A549 treated with ZK216348 at 1 μM for 4 hours (cell line): ENCODE results near the gene AP5B1. TPM values are rescaled to one million over a fixed set of nuclear protein-coding genes. Genes with fewer than 3 reads are reported as not detected.

Experiments used
- total RNA-seq: library from RNA; stranded (reverse); fragments of 200-300 nt; extraction: Qiagen RNA extraction; gene quantifications from 5 replicates; pipeline ENCODE4 v1.2.3, GENCODE V29; 2022; ENCODE audit warnings: low read depth

AP5B1 gene, protein sequence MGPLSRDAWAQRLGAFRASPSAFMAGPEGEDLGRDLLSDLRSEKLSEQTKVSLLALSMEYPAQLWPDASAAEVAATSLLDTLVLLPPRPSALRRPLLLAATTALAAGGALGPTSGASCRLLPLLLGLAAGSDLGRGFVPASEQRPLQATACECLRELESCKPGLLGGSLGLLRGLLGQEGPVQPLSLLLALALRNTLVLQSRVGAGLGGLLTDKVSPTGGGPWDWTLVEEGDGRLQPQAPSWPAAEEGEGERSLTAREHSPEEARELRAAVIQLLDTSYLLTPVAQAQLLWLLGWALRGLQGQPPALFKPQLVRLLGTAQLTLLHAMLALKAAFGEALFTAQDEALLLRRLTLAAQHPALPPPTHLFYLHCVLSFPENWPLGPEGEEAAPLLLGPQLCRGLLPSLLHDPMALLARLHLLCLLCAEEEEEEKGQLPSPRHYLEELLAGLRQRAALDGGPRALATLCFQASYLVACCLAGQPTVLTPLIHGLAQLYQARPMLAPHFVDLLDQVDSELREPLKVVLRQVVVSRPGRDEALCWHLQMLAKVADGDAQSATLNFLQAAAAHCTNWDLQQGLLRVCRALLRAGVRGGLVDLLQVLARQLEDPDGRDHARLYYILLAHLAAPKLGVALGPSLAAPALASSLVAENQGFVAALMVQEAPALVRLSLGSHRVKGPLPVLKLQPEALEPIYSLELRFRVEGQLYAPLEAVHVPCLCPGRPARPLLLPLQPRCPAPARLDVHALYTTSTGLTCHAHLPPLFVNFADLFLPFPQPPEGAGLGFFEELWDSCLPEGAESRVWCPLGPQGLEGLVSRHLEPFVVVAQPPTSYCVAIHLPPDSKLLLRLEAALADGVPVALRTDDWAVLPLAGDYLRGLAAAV
- 6.0 to 13.9 TPM (median 11.2 TPM) in 5 replicates for total RNA-seq

DNA sequence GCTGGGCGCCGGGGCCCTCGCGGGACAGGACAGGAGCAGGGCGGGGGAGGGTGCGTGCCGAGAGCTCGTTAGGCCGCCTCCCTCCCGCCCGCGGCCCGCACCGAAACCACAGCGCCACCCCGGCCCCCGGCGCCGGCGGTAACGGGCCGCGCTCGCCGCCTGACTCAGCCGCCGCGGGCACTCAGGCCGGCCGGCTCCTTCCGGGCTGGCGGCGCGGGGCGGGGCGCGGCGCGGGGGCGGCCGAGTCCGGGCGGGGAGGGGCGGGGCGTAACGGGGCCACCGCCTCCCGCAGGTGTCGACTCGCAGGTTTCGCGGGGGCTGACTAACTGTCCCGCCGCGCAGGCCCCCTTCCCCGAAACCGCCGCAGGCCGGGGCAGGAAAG lies at the start of gene AP5B1:
Gene AP5B1, minus strand, starts transcription at position 207 of the 382 bp plus-strand sequence. CDS start 385 bp downstream, outside the sequence.

GRCh38 chr11:65786786-65787636 lies 6.2 kb upstream of the AP5B1 start, which contains the start of gene OVOL1:
TSS of gene OVOL1 (plus strand) at chr11:65787063. CDS start at chr11:65787374, 311 bp downstream.

Other genes with a start within 250 kb of the AP5B1 start
- gene LTBP3, start 222.6 kb downstream of the AP5B1 start, total RNA-seq, result 67.5 to 157 TPM (median 130 TPM) in 5 replicates
- 60.7 to 80.8 TPM (median 71.8 TPM) in 5 replicates for gene ZNRD2, start 210.5 kb downstream of the AP5B1 start, total RNA-seq
- 20.9 to 62.5 TPM (median 57.0 TPM) in 5 replicates for gene FAM89B, start 208.4 kb downstream of the AP5B1 start, total RNA-seq
- gene EHBP1L1, start 204.9 kb downstream of the AP5B1 start, total RNA-seq, result 25.8 to 50.8 TPM (median 45.7 TPM) in 5 replicates
- 0.22 to 2.3 TPM (median 0.94 TPM) in 4 of 5 replicates, not detected in the other for gene KCNK7, start 185.2 kb downstream of the AP5B1 start, total RNA-seq
- gene MAP3K11, start 166.8 kb downstream of the AP5B1 start, total RNA-seq, result 25.9 to 57.4 TPM (median 50.9 TPM) in 5 replicates
- 19.9 to 40.4 TPM (median 37.0 TPM) in 5 replicates for gene PCNX3, start 165.2 kb downstream of the AP5B1 start, total RNA-seq
- gene SIPA1, start 142.9 kb downstream of the AP5B1 start, total RNA-seq, result 7.6 to 22.6 TPM (median 19.8 TPM) in 5 replicates
- gene RELA, start 118.1 kb downstream of the AP5B1 start, total RNA-seq, result 54.3 to 80.3 TPM (median 76.8 TPM) in 5 replicates
- 35.6 to 53.4 TPM (median 50.5 TPM) in 5 replicates for gene KAT5, start 68.7 kb downstream of the AP5B1 start, total RNA-seq
- 23.0 to 58.3 TPM (median 43.6 TPM) in 5 replicates for gene RNASEH2C, start 60.2 kb downstream of the AP5B1 start, total RNA-seq
- 0.08 to 0.15 TPM (median 0.09 TPM) in 3 of 5 replicates, not detected in the others for gene OVOL1, start 6.1 kb upstream of the AP5B1 start, total RNA-seq
- not detected in 5 replicates for gene SNX32, start 53.0 kb upstream of the AP5B1 start, total RNA-seq
- gene CFL1, start 77.2 kb upstream of the AP5B1 start, total RNA-seq, result 1,889 to 2,400 TPM (median 2,225 TPM) in 5 replicates
- gene MUS81, start 79.5 kb upstream of the AP5B1 start, total RNA-seq, result 23.9 to 43.5 TPM (median 31.9 TPM) in 5 replicates
- 0.92 to 1.8 TPM (median 1.4 TPM) in 5 replicates for gene EFEMP2, start 91.8 kb upstream of the AP5B1 start, total RNA-seq
- gene CTSW, start 98.9 kb upstream of the AP5B1 start, total RNA-seq, result 0.20 TPM in 1 of 5 replicates, not detected in the others
- 62.6 to 93.4 TPM (median 84.9 TPM) in 5 replicates for gene FIBP, start 107.5 kb upstream of the AP5B1 start, total RNA-seq
- gene CCDC85B, start 109.7 kb upstream of the AP5B1 start, total RNA-seq, result 20.0 to 52.5 TPM (median 49.0 TPM) in 5 replicates
- gene FOSL1, start 119.4 kb upstream of the AP5B1 start, total RNA-seq, result 132 to 214 TPM (median 155 TPM) in 5 replicates
- gene C11orf68, start 138.1 kb upstream of the AP5B1 start, total RNA-seq, result 27.1 to 54.3 TPM (median 50.1 TPM) in 5 replicates
- gene DRAP1, start 138.4 kb upstream of the AP5B1 start, total RNA-seq, result 158 to 325 TPM (median 225 TPM) in 5 replicates
- gene TSGA10IP, start 164.5 kb upstream of the AP5B1 start, total RNA-seq, result not detected in 5 replicates
- gene SART1, start 180.8 kb upstream of the AP5B1 start, total RNA-seq, result 43.2 to 70.5 TPM (median 61.2 TPM) in 5 replicates
- gene EIF1AD, start 221.2 kb upstream of the AP5B1 start, total RNA-seq, result 36.9 to 46.3 TPM (median 39.5 TPM) in 5 replicates
- gene BANF1, start 221.5 kb upstream of the AP5B1 start, total RNA-seq, result 370 to 493 TPM (median 487 TPM) in 5 replicates
- not detected in 5 replicates for gene CST6, start 231.0 kb upstream of the AP5B1 start, total RNA-seq
- 1.2 to 2.4 TPM (median 2.1 TPM) in 5 replicates for gene CATSPER1, start 245.5 kb upstream of the AP5B1 start, total RNA-seq